Anterior cingulate cortex (tissue), 58 donors: ENCODE results near the gene DERL3.

Source experiments
- DNase-seq, 58 donors: peaks; one replicate each; lab custom pipeline; 2025; lab: John Stamatoyannopoulos, UW

The DERL3 gene

GRCh38 chr22:23847991-23848864 is 9.4 kb upstream of the DERL3 start:
- DNase-seq, result peak in 2 of 58 donors; percentile 20 to 23

- DNase-seq, result no peak
Observed at GRCh38 chr22:23847310-23847920, 8.6 kb upstream of the DERL3 start.

DNA sequence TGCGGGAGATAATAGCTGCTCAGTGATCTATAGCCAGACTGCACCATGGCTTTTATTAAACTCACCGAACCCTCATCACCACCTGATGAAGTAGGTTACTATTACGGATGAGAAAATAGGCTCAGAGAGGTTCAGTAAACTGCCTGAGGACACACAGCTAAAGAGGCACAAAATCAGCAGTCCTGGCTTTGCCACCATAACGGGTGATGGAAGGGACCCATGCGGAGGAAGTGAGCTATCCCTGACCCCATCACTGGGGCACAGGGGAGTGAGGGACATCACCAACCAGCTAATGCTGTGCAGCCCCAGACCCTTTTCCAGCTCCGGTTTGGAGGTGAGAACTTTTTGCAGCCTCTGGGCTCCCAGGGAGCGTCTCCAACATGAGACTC is 7.3 kb upstream of the DERL3 start:
- DNase-seq, result no peak

- no peak for DNase-seq
Observed at GRCh38 chr22:23845265-23846080, 6.7 kb upstream of the DERL3 start.

GRCh38 chr22:23844739-23845202 is 6.0 kb upstream of the DERL3 start:
- no peak for DNase-seq

- DNase-seq, result no peak
Observed at GRCh38 chr22:23842599-23842998, 3.8 kb upstream of the DERL3 start.

DNA sequence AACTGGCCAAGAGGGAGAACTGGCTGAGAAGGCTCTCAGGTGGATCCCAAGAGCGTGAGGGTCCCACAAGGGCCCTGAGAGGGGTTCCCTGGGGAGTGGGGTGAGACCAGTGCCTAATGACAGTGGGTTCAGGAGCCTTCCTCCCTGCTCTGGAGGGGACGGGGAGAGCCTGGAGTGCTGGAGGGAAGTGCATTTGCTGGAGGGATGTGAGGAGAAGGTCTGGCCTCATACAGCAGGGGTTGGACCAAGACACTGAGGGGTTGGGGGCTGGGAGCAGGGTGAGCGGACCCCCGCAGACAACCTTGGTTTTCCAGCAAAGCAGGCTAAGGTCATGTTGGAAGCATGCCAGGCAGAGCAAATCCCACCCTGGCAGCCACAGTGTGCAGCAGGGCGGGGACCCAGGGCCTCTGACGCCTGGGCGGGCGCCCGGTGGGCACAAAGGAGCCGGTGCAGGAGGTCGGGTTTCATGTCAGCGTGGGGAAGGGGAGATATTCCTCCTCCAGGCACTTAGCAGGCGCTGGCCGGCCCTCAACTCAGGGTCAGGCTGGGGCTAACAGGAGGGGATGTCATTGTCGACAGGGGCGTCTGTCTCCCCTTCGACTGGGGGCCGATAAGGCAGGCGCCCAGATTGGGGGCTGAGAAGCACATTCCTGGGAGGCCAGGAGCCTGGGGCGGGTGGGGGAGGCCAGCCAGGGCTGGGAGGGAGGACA is 3.1 kb upstream of the DERL3 start:
- no peak for DNase-seq

GRCh38 chr22:23841292-23841691 is 2.5 kb upstream of the DERL3 start:
- DNase-seq, result no peak

DNA sequence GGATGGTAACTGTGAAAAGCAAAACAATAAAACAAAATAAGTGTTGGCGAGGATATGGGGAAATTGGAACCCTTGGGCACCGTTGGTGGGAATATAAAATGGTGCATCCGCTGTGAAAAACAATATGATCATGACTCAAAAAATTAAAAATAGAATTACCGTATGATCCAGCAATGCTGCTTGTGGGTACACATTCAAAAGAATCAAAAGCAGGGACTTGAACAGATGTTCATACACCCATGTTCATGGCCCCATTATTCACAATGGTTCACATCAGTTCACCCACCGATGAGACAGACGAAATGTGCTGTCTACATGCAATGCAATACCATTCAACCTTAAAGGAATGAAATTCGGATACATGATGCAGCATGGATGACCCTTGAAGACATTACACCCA is 1.2 kb upstream of the DERL3 start:
- no peak for DNase-seq

GRCh38 chr22:23837911-23838680 is 710 bp downstream of the DERL3 start:
- no peak for DNase-seq

- no peak for DNase-seq
Observed at GRCh38 chr22:23837496-23837859, 1.3 kb downstream of the DERL3 start.

- DNase-seq, result no peak
Observed at GRCh38 chr22:23836692-23837495, 1.9 kb downstream of the DERL3 start.

DNA sequence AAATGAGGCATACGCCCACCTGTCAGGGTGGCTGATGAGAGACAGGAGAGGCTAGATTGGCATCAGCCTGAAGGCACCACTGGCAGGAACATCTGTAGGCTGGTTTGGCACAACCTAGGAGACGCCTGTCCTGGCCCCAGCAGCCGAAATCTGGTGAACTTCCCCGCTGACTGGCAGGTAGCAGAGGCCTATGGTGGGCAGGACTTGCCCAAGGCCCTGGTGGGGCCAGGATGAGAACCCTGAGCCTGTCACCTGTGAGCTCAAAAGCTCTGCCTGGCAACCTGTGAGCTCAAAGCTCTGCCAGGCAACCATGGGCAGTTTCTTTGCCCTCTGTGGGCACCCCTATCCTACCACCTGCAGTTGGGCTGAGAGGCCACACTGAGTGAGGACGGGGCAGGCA is 2.5 kb downstream of the DERL3 start:
- no peak for DNase-seq

GRCh38 chr22:23835484-23836144 is 3.2 kb downstream of the DERL3 start:
- DNase-seq, result no peak

DNA sequence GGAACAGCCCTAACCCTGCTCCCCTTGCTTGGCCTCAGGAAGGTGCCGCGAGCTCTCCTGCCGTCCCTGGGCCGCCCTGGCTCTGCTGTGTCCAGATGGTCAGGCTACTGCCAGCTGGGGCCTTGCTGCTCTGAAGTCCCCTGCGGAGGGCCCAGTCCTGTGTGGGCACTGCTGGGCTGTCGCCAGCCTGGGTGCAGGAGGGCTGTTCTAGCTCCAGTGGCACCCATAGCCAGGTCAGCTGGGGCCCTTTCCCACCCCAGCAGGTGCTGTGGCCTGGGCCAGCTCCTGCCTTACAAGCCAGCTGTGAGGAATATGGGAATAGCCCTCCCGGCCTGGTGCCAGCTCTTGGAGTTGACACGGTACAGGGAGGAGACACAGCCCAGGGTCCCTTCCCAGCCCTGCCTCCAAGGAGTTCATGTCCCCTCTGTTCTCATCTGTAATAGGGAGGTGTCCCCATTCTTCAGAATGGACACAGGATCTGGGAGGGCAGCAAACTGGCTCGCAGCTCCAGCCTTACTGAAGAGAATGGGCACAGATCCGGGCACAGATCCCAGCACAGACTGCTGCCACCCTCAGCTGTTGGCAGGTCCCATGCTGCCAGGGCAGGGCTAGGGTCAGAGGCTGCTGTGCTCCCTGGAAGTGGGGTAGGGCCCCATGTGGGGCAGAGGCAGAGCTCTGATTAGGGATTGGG is 3.9 kb downstream of the DERL3 start:
- DNase-seq, result peak in 50 of 58 donors; percentile 22 to 84 (median 60)

GRCh38 chr22:23834406-23834792 is 4.4 kb downstream of the DERL3 start:
- no peak for DNase-seq

DNA sequence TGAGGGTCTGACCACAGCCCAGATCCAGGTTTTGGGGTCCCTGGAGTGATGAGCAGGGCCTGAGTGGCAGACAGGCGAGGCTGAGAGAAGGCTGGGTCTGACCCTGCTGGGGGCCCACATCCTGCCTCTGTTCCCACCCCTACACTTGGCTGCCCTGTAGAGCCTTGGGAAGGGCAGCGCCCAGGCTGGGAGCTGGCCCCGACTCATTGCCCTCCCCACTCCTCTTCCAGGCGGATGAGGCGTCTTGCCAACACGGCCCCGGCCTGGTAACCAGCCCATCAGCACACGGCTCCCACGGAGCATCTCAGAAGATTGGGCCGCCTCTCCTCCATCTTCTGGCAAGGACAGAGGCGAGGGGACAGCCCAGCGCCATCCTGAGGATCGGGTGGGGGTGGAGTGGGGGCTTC is 4.9 kb downstream of the DERL3 start:
- DNase-seq, result peak in 10 of 58 donors; percentile 21 to 39 (median 30)
